ENCODE measurements around the gene NKTR. TPM values are rescaled to one million over a fixed set of nuclear protein-coding genes. Genes with fewer than 3 reads are reported as not detected.

The NKTR gene
- total RNA-seq, 1 donor from 2014 or later = 21.2 TPM

DNA sequence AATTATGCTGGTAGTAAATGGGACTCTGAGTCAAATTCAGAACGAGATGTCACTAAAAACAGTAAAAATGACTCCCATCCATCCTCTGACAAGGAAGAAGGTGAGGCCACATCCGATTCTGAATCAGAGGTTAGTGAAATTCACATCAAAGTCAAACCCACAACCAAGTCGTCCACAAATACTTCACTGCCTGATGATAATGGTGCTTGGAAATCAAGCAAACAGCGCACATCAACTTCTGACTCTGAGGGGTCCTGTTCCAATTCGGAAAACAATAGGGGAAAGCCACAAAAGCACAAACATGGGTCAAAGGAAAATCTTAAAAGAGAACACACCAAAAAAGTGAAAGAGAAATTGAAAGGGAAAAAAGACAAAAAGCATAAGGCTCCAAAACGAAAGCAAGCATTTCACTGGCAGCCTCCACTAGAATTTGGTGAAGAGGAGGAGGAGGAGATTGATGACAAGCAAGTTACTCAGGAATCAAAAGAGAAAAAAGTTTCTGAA is 37.9 kb downstream of the NKTR start:
- DNase-seq (ENCODE audit: missing footprints) = no peak
- intact Hi-C loops (cut with DNase I) = no loop called here
- no peak for ATAC-seq

DNA sequence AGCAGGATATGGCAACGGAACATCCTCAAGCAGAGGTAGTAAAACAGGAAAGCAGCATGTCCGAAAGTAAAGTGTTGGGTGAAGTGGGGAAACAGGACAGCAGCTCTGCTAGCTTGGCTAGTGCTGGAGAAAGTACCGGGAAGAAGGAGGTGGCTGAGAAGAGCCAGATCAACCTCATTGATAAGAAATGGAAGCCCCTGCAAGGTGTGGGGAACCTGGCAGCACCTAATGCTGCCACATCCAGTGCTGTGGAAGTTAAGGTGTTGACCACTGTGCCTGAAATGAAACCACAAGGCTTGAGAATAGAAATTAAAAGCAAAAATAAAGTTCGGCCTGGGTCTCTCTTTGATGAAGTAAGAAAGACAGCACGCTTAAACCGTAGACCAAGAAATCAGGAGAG is 38.7 kb downstream of the NKTR start:
- no peak for ATAC-seq
- no peak for DNase-seq (ENCODE audit: missing footprints)
- intact Hi-C loops (cut with DNase I) = no loop called here

DNA sequence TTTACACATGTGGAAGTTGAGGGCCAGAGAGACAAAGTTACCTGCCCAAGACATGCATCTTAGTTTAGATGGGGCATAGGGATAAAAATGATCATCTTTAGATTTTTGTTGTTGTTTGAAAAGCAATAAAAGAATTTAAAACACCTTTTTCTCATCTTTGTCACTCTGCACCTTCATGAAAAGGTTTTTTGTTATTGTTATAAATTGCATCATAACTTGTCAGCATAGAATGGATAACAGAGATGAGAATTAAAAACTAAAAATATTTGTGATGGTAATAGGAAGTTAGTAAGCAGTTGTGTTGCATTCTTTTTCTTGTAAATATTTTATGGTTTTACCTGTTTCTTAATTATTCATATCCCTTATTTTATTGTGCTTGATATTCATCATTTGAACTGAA is 39.6 kb downstream of the NKTR start:
- ATAC-seq (no peak), DNase-seq (ENCODE audit: missing footprints) (no peak)
- intact Hi-C loops (cut with DNase I) = no loop called here

DNA sequence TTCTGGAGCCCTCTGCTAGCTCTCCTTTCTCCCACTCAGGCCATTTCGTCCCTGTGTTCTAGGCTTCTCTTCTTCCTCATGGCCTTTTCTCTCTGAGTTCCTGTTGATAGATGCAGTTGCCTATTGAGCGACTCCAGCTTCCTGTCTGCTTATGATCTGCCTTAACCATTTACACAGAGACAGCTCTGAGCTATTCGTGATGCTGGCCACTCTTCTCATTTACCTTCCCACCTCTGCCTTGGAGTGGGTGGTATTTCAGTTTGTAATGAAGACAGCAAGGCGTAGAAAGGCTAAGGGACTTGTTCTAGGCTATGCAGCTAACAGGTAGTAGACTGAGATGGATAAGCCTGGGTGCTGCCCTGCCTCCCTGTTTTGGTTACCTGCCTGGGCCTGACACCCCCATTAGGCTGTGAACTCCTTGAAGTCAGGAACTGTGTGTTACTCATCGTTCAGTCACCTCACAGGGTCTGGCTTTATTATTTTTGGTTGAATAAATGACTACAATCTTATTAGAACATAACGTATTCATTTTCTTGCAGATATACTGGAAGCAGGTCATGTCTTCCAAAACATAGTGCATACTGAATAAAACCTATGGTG is 40.4 kb downstream of the NKTR start:
- DNase-seq (ENCODE audit: missing footprints) (no peak), ATAC-seq (no peak)
- intact Hi-C loops (cut with DNase I) = no loop called here

DNA sequence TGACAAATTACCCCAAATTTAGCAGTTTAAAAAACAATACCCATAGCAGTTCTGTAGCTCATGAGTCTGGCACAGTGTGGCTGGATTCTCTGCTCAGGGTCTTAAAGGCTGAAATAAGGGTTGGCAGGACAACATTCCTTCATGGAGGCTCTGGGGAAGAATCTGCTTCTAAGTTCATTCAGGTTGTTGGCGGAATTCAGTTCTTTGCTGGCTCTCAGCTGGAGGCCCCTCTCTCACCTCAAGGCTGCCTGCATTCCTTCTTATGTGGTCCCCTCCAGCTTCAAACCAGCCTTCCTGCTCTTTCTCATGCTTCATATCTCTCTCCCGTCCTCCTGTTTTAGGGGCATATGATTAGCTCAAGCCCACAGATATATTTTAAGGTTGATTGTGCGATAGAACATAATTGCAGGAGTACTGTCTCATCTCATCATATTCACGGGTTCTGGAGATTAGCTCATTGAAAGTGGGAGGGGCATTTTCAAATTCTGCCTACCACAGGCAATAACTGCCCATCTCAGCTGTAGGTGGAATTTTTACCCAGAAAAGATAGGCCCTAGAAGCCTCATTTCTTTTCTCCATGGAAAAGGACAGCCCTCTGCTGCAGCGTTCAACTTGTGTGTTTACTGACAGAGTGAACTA is 47.5 kb downstream of the NKTR start:
- no peak for DNase-seq (ENCODE audit: missing footprints)
- intact Hi-C loops (cut with DNase I) = no loop called here
- no peak for ATAC-seq

DNA sequence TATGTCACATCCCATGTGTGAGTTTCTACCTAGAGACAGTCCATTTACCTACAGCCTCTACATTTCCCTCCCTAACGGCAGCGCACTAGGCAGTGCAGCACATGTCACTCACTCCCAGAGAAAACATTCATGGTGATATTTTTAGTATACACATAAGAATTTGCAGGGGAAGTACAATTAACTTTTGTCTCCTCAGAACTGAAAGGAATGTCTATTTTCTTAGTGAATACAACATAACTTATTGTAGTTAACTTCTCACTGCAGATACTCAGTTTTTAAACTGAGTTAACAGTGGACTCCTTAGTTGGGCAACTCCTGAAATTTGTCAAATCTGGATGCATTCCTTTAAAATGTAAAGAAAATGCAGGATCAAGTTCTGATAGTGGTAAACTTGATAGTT is 48.5 kb downstream of the NKTR start:
- ATAC-seq = no peak
- intact Hi-C loops (cut with DNase I) = no loop called here
- no peak for DNase-seq (ENCODE audit: missing footprints)

DNA sequence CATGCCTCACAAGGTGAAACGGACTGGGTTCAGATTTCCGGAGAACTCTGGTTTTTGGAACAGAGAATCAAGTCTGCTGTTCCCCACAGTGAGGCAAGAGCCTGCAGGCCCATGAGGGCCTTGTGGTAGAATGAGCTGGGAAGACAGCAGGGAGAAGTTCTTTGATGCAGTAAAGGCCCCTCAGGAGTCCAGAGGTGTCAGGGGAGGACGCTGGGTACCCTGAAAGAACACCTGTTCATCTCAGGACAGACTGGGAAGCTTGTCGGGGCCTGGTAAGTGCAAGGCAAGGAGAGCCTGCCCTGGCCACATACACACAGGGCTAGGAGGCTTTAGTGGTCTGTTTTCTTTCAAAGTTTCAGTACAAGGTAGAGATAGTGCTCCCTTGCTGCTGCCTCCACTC is 49.3 kb downstream of the NKTR start:
- DNase-seq (ENCODE audit: missing footprints) (no peak), ATAC-seq (no peak)
- intact Hi-C loops (cut with DNase I) = no loop called here

DNA sequence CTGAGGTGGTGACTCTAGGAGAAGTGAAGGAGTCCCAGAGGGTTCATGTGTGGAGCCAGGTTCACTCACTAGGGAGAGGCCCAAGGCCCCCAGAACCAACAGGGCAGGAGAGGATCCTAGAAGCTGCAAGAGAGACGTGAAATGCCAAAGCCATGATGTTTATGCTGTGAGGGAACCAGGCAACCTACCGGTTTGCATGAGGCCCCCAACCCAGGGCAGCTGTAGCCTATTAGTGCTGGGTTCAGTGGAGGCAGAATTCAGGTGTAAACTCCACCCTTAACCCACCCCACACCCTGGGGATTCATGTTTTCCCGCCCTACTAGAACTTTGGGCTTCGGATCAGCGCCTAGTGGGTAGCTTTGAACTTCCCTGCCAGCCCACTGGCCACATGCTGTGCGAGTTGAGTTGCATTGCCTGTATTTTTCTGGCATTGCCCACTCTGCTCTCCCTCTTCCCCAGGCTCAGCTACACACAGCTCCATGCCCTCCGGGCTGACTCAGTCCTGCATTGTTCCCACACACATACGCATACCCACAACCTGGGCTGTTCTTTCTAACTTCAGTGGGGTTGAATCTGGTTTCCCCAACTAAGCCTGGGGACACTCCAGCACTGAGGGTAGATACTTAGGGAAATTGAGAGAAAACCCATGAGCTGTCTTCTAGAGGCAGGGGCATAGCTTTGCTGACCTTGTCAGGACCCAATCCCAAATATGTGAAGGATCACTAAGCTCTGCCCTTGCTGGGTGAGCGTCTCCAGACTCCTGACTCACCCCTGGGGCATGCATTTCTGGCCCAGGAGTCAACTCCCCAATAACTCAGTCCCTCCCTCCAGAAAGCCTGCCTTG is 51.0 kb downstream of the NKTR start:
- no peak for DNase-seq (ENCODE audit: missing footprints)
- no peak for ATAC-seq
- intact Hi-C loops (cut with DNase I) = loop anchor here (2.0 kb wide), 1 partner anchor 51 kb away; the partner anchor contains the start of gene NKTR

DNA sequence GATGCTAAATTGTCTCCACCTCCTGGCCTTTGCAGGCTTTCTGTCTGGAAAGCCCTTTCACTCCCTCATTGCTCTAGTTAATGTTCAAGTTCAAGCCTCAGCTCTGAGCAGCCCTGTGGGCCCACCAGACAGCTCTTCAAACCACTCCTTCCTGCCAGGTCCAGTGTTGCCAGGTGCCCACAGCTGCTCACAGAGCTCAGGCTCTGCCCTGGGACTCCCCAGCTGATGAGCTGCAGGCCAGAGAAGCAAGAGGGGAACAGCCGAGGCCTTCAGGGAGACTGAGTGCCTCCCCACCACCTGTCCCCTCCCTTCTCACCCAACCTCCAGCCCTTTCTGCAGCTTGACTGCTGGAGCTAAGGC is 51.7 kb downstream of the NKTR start:
- DNase-seq (ENCODE audit: missing footprints) (no peak), ATAC-seq (no peak)
- intact Hi-C loops (cut with DNase I) = loop anchor here (2.0 kb wide), 1 partner anchor 51 kb away; the partner anchor contains the start of gene NKTR

DNA sequence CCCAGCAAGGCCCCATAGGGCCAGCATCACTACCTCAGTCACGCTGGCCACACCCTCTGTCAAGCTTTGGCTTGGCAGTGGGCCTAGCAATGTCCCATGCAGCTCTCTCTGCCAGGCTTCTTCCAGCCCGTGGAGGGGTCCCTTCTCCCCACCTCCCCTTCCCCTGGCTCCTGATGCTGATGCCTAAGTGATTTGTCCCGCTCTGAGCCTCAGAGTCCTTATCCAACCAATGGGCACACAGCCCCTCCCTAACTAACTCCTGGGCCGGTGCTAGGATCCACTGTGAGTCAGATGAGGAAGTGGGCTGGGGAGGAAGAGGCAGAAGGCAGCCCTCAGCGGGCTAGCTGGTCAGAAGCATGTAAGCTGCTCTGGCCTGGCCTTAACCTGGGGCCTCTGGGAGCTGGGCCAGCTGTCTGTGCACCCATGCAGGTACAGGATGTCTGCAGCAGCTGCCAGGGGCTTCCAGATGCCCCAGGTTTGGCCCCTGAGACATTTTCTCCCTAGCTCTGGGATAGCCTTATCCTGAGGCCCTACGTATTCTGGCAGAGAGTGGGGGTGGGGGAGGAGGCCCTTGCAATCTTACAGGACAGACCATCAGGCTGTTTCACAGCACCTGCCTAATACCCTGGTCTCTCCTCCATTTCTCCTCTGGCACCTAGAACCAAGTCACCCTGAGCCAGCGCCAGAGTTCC is 52.3 kb downstream of the NKTR start:
- ATAC-seq = peak; percentile 33
- intact Hi-C loops (cut with DNase I) = loop anchor here (1.0 to 2.0 kb wide), 2 partner anchors 49 to 52 kb away; partner anchors contain the start of gene NKTR
- DNase-seq (ENCODE audit: missing footprints) = peak; percentile 89

DNA sequence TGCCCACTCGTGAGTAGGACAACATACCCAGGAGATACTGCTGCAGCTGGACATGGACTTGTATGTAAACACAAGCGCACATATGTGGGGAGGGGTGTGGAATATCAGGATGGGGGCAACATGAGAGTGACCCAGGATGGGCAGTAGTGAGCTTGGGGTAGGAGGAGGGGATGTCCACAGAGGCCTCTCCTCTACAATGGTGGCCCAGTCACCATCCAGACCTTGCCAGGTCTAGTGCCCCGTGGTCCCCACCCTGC is 52.7 kb downstream of the NKTR start:
- ATAC-seq (no peak), DNase-seq (ENCODE audit: missing footprints) (no peak)
- intact Hi-C loops (cut with DNase I) = loop anchor here (1.0 to 2.0 kb wide), 2 partner anchors 48 to 52 kb away; partner anchors contain the start of gene NKTR

DNA sequence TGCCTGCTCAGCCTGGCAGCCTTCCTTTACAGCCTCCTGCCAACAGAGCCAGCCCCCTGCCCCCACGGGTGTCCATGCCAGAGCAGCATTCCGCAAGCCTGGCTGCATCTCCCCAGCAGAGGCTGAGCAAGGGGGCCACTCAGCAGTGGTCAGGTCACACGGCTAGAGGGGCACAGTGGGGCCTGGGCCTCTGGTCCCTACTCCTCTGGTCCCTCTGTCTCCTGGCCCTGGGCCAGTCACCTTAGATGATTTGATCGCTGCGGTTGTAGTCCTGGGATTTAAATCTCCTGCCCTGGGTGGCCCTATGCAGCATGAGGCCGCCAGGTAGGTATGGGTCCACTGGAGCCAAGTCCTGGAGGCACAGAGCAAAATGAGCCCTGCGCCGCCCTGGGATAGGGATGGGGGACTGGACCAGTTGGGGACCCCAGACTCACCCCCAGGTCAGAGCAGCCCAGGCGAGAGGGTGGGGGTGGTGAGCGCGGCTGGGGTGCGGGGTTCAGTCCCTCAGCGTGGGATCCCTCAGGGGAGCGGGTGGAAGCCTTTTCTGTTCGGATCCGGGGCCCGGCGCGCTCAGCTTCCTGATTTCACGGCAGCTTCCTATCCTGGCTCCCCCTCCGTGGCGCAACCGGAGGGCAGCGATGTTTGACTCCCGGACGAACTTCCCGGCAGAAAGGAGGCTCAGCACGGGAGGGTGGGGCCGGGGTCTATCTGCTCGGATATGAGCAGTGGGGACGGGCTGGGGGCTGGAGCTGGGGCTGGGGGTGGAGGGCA is 53.3 kb downstream of the NKTR start, which contains the start of gene ZBTB47:
TSS of gene ZBTB47 (plus strand) at position 138 of the 771 bp plus-strand sequence. CDS start 4,659 bp downstream, outside the sequence.
- ATAC-seq (peak; percentile 63), DNase-seq (ENCODE audit: missing footprints) (peak; percentile 93)
- intact Hi-C loops (cut with DNase I) = loop anchor here (1.0 to 2.0 kb wide), 3 partner anchors 48 to 91 kb away; partner anchors contain the start of gene NKTR

DNA sequence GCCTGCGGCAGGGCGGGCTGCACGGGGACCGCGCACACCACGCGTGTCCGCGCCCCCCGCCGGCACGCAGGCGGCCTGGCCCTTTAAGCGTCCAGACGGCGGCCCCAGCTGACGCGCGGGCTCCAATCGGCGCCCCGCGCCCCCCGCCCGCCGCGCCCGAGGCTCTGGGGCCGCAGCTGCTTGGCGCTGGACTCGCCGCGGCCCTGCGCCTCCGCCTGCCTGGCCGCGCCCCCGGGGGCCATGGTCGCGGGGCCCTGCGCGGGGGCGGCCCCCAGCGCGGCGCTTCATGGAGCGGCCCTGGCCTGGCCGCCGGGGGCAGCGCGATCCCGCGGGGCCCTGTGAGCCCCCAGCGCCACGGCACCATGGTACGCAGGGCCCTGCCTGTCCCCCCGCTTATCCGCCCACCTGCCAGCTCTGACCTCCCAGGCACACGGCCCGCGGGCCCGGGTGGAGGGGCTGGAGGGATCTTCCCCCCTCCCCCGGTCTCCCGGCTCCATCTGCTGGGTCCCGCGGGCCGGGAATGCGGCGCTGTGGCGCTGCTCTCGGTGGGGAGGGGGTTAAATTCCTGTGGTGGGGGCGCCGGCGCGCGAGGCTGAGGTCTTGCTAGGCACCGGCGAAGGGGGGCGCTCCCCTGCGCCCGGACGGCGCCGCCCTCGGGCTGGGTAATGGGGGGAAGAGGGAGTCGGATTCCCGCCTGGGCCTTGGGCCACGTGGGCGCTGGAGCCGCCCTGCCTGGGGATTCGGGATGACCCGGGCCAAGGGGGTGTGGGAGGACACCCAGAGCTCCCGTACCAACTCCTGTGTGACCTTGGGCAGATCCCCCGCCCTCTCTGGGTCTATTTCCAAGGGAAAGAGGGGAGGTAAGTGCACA is 54.1 kb downstream of the NKTR start:
- ATAC-seq (peak; percentile 57), DNase-seq (ENCODE audit: missing footprints) (peak; percentile 79)
- intact Hi-C loops (cut with DNase I) = loop anchor here (2.0 kb wide), 1 partner anchor 90 kb away; no protein-coding TSS in a partner anchor

DNA sequence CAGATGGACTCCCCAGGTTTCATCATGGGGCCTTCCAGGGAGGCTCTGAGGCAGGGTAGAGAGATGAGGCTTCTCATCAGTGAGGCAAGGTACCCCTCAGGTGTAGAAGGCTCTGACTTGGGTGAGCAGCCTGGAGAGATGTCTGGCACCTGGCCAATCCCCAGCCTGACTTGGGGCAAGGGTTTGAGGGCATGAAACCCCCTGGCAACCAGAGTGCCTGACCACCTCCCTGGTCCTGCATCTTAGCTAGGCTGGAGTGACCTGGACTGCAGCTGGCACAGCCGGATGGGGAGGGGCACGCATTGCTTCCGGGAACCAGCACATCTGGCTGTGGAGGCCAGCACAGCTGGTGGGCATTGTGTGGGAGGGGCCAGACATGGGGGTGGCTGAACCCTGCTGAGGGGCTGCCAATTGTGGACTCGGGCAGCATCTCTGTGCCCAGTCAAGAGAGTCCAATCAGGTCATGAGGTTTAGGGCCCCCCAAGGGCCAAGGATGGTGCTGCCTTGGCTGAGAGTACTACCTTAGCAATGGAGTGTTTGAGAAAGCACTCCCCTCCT is 54.9 kb downstream of the NKTR start:
- ATAC-seq = no peak

DNA sequence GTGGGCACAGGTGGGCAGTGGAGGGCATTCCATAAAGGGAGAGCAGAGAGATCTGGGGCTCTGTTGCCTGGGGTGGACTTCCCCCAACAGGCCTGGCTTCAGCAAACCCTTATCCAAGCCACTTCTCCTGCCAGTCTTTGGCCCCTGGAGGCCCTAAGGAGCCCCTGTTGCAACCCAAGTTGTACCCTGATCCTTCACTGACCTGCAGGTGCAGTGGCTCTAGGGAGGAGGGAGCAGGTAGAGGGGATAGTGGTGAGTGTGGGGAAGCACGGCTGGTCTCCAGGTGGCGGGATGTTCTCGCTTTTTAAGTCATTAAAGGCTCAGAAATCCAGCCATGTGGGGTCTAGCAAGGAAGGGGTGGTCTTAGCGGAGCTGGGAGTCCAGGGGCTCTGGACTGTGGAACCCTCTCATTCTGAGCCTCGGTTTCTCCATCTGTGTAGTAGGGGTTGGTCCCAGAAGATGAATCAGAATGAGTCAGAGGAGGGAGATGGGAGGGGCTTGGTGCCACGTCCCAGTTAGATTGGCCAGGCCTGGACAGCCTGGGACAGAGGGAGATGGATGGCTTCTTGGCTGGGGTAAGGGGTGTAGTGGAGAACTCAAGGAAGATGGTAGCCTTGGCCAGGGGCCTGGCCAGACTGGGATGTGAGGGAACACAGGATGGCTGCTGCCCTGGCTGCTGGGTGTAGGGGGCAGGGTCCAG is 55.6 kb downstream of the NKTR start:
- DNase-seq (ENCODE audit: missing footprints) = no peak
- ATAC-seq = no peak
- intact Hi-C loops (cut with DNase I) = loop anchor here (2.0 kb wide), 1 partner anchor 89 kb away; no protein-coding TSS in a partner anchor

More for the DNA sequence above, 54.9 kb downstream of the NKTR start:
- DNase-seq (ENCODE audit: missing footprints) = peak; percentile 74
- intact Hi-C loops (cut with DNase I) = loop anchor here (2.0 kb wide), 1 partner anchor 89 kb away; no protein-coding TSS in a partner anchor

All from Right ventricle myocardium inferior (tissue), 1 donor.